Right atrium auricular region (tissue), 2 donors: ENCODE data around the gene PELI1. TPM values are rescaled to one million over a fixed set of nuclear protein-coding genes. Genes with fewer than 3 reads are reported as not detected.
"Not testable (repeated sequence)": the region's sequence is repeated elsewhere in the genome, so short reads cannot be mapped to it uniquely, and the experiment has no call there.

ENCODE experiments used
- DNase-seq: peaks from one replicate; pipeline ENCODE4 v3.0.0-alpha.2; 2019; ENCODE audit warnings: low spot score
- H3K27ac ChIP-seq, 2 donors: fragments of 200-600 bp; sonication (generic); 1 replicate in 1 of 2; 2 replicates in 1 of 2; pipeline ENCODE4 v1.5.1; 2016 to 2019
- H3K27me3 ChIP-seq, 2 donors: fragments of 200-600 bp; sonication (generic); one replicate each; pipeline versions ENCODE4 v1.5.1 to v1.6.0; 2017 to 2019
- H3K36me3 ChIP-seq: fragments of 200-600 bp; sonication (generic); one replicate; pipeline ENCODE4 v1.5.1; 2016
- H3K4me1 ChIP-seq, 2 donors: fragments of 200-600 bp; sonication (generic); one replicate each; pipeline versions ENCODE4 v1.5.1 to v1.6.0; 2017 to 2019
- H3K4me3 ChIP-seq, 2 donors: fragments of 200-600 bp; sonication (generic); 1 replicate in 1 of 2; 2 replicates in 1 of 2; pipeline ENCODE4 v1.5.1; 2017 to 2019; ENCODE audit warnings: mild to moderate bottlenecking in 1 of 2, moderate library complexity in 1 of 2
- H3K9me3 ChIP-seq, 2 donors: fragments of 200-600 bp; sonication (generic); one replicate each; pipeline ENCODE4 v1.5.1; 2019
- total RNA-seq, 2 donors: library from RNA; depleted of rRNA; stranded (reverse); fragments of >200 nt; gene quantifications; one replicate each; pipeline ENCODE4 v1.1.0, GENCODE V29; 2016
- TF ChIP-seq, protein P1 (sequence below), 2 donors: fragments of 200-600 bp; sonication (generic); IDR thresholded peaks; one replicate each; pipeline ENCODE4 v1.5.1; 2019; ENCODE audit warnings: antibody characterized with exemption in 2 of 2

The PELI1 gene
- total RNA-seq, 2 donors from 2014 or later: 10.3 to 10.9 TPM

DNA sequence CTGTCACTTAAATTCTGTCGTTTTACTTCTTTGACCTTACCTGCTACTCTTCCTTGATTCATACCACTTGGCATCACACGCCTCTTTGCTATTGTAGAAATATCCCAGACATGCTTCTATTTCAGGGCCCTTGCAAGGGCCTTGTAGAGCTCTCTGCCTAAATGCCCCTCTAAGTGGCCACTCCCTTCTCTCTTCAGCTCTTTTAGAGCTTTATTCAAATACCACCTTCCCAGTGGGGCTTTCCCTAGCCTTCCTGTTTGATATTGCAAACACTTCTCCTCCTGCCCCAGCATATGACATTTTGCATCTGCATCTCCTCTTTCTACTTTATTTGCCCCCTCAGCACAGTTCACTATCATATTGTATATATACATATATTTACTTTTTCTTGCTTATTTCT is 54.0 kb downstream of the PELI1 start:
- no peaks in the 10 kb centered on the region for H3K27me3 ChIP-seq
- H3K27ac ChIP-seq: no peak overlapping the region
- no peak overlapping the region for H3K4me3 ChIP-seq
- no peak for DNase-seq
- peaks cover 21% of the 10 kb centered on the region for H3K36me3 ChIP-seq
- no peaks in the 10 kb centered on the region for H3K4me1 ChIP-seq
- no peaks in the 10 kb centered on the region for H3K9me3 ChIP-seq
- TF ChIP-seq, protein P1, sequence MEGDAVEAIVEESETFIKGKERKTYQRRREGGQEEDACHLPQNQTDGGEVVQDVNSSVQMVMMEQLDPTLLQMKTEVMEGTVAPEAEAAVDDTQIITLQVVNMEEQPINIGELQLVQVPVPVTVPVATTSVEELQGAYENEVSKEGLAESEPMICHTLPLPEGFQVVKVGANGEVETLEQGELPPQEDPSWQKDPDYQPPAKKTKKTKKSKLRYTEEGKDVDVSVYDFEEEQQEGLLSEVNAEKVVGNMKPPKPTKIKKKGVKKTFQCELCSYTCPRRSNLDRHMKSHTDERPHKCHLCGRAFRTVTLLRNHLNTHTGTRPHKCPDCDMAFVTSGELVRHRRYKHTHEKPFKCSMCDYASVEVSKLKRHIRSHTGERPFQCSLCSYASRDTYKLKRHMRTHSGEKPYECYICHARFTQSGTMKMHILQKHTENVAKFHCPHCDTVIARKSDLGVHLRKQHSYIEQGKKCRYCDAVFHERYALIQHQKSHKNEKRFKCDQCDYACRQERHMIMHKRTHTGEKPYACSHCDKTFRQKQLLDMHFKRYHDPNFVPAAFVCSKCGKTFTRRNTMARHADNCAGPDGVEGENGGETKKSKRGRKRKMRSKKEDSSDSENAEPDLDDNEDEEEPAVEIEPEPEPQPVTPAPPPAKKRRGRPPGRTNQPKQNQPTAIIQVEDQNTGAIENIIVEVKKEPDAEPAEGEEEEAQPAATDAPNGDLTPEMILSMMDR (IDR thresholded peaks at IDR 0.05): no peak

GRCh38 chr2:64086347-64087082 is 57.7 kb downstream of the PELI1 start:
- no peak for DNase-seq
- TF ChIP-seq, protein P1 (IDR thresholded peaks at IDR 0.05): no peak

DNA sequence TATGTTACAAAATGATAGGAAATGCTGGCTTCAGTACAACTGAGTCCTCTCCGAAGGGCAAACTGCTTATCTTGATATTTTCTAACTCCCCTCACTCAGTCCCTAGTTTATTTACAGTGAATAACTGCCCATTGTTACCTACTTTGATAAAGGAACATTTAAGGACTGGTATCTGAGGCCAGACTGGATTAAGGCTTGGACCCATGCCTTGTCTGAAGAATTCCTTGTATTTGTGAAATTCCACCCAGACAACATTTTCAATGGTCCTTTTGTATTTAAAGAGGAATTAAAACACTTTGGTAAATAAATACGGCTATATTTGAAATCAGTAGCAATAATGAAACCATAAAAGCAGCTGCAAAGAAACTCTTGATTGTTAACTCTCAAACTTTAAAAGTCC is 58.3 kb downstream of the PELI1 start:
- Histone ChIP-seq H3K9me3 (no peaks in the 10 kb centered on the region), H3K36me3 (no peaks in the 10 kb centered on the region), H3K27me3 (no peaks in the 10 kb centered on the region), H3K27ac (no peak overlapping the region), H3K4me3 (no peak overlapping the region), H3K4me1 (no peaks in the 10 kb centered on the region)
- TF ChIP-seq, protein P1 (IDR thresholded peaks at IDR 0.05): no peak
- no peak for DNase-seq

More at GRCh38 chr2:64086347-64087082, 57.7 kb downstream of the PELI1 start:
- H3K36me3 ChIP-seq: no peaks in the 10 kb centered on the region
- no peaks in the 10 kb centered on the region for H3K4me1 ChIP-seq
- no peak overlapping the region for H3K4me3 ChIP-seq
- H3K27ac ChIP-seq: no peak overlapping the region
- H3K9me3 ChIP-seq: no peaks in the 10 kb centered on the region
- no peaks in the 10 kb centered on the region for H3K27me3 ChIP-seq

- no peak overlapping the region for H3K4me3 ChIP-seq
- no peaks in the 10 kb centered on the region for H3K9me3 ChIP-seq
- no peak overlapping the region for H3K27ac ChIP-seq
- no peaks in the 10 kb centered on the region for H3K27me3 ChIP-seq
- H3K4me1 ChIP-seq: no peaks in the 10 kb centered on the region
- TF ChIP-seq, protein P1 (IDR thresholded peaks at IDR 0.05): no peak
- no peak for DNase-seq
- no peaks in the 10 kb centered on the region for H3K36me3 ChIP-seq
Measured at GRCh38 chr2:64081046-64081445, 63.2 kb downstream of the PELI1 start.

- H3K9me3 ChIP-seq: no peaks in the 10 kb centered on the region
- H3K27me3 ChIP-seq: no peaks in the 10 kb centered on the region
- H3K27ac ChIP-seq: no peak overlapping the region
- no peaks in the 10 kb centered on the region for H3K36me3 ChIP-seq
- no peaks in the 10 kb centered on the region for H3K4me1 ChIP-seq
- TF ChIP-seq, protein P1 (IDR thresholded peaks at IDR 0.05): no peak
- H3K4me3 ChIP-seq: no peak overlapping the region
- no peak for DNase-seq
Measured at GRCh38 chr2:64080179-64080578, 64.0 kb downstream of the PELI1 start.

DNA sequence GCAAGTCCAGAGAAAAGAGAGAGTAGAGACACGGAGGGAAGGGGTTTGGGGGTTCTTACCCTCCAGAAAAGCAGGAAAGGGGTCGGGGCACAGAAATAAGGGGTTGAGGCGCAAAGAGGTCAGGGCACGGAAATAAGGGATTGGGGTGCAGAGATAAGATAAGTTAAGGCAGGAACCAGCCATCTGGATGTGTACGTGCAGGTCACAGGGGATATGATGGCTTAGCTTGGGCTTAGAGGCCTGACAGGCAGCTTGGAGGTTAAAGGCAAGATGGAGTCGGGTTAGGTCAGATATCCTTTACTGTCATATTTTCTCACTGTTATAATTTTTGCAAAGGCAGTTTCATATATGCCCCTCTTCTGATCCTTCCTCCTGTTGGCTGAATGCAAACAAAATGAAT is 64.5 kb downstream of the PELI1 start:
- H3K4me3 ChIP-seq: not testable (repeated sequence)

GRCh38 chr2:64076828-64077227 is 67.4 kb downstream of the PELI1 start:
- not testable (repeated sequence) for H3K36me3 ChIP-seq, H3K27me3 ChIP-seq, H3K9me3 ChIP-seq, H3K4me3 ChIP-seq, H3K4me1 ChIP-seq, DNase-seq, H3K27ac ChIP-seq

More for the DNA sequence above, 64.5 kb downstream of the PELI1 start:
- not testable (repeated sequence) for H3K27ac ChIP-seq, H3K36me3 ChIP-seq, H3K4me1 ChIP-seq, H3K27me3 ChIP-seq, H3K9me3 ChIP-seq, DNase-seq

- not testable (repeated sequence) for DNase-seq, H3K4me3 ChIP-seq, H3K9me3 ChIP-seq
Measured at GRCh38 chr2:64074616-64075015, 69.6 kb downstream of the PELI1 start.

More at GRCh38 chr2:64074616-64075015, 69.6 kb downstream of the PELI1 start:
- not testable (repeated sequence) for H3K36me3 ChIP-seq, H3K27ac ChIP-seq, H3K4me1 ChIP-seq, H3K27me3 ChIP-seq
